HG03159 (cell line): ENCODE data around the gene MFRP.

Source experiments
- ATAC-seq: cut with Tn5 transposase; IDR thresholded peaks from one replicate; pipeline ENCODE4 v1.9.1; 2021; ENCODE audit warnings: mild to moderate bottlenecking, moderate library complexity; ENCODE audit not compliant: unreplicated experiment

Gene MFRP

DNA sequence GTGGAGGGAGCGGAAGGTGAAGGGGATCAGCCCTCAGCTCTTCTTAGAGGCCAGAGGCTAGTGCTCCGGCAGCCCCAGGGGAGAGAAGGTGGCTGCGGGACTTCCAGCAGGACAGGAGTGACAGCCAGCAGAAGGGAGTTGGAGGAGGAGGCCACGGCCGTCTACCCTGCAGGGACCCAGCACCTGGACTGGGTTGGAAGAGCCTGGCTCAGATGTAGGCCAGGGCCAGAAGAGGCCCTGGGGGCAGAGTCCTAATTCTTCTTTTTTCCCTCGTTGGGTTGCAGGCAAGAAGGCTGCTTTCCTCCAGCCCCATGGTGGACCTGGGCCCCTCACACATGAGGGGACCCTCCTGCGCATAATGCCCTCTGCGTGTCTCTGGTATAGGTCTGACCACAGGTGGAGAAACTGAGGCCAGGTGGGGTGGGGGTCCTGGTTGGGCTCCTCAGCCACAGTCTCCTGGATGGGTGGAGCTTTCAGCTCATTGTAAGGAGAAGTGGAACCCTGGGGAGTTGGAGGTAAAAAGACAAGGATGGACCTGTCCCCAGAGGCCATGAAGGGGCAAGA lies 27.3 kb downstream of the MFRP start:
- ATAC-seq: no peak

GRCh38 chr11:119318240-119319135 lies 28.0 kb downstream of the MFRP start:
- ATAC-seq: no peak

- ATAC-seq: no peak
These were observed 28.8 kb downstream of the MFRP start for GRCh38 chr11:119317592-119318239.

- ATAC-seq: no peak
These were observed 29.5 kb downstream of the MFRP start, which contains the start of gene MCAM for GRCh38 chr11:119316729-119317591. Gene MCAM, minus strand, starts transcription at chr11:119317130. Its CDS starts 29 bp downstream, at chr11:119317101.

DNA sequence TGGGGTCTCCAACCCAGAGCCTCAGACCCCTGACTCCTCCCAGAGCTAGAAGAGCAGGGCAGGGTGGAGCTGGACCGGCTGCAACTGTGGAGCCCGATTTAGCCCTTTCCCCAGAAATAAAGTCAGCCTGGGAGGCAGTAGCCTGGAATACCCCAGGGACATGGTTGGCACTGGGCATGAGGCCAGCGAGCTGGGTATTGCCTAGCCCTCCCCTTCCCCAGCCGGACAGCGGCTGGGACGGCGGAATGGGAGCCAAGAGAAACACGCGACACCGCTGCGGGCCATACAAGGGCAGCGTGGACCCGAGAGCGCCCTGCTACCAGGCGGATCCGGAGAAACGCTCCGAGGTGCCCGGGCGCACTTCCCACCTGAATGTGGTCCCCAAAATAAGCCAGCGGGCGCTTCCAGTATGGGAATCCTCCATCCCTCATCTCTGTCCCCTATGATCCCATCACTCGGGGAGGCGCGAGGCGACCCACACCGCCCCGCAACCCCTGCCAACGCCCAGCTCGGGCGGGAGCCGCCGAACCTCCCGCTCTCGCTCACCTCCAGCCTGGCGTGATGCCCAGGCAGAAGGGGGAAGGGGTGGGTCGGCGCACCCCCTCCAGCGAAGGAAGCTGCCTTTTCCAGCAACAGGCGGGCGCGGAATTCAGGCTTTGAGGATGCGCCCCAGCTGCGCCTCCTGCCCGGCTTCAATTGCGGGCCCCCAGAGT lies 30.3 kb downstream of the MFRP start:
- ATAC-seq: no peak

- no peak for ATAC-seq
These were observed 31.1 kb downstream of the MFRP start for GRCh38 chr11:119315131-119316015.

DNA sequence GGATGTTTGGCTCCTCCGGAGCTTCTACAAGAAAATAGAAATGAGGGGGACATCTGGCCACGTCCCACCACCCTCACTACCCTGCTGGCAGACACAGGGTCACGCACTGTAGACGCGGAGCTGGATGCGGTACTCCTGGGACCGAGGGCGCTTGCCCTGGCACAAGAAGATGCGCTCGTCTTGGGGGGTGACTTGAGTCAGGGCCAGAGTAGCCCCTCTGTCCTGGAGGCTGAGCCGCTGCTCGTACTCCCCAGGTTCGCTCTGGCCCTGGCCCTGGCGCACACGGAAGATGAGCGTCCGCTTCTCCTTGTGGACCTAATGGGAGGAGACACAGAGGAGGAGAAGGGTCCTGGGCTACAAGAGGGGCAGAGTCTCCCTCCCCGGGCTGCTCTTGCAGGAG lies 31.8 kb downstream of the MFRP start:
- ATAC-seq: no peak

DNA sequence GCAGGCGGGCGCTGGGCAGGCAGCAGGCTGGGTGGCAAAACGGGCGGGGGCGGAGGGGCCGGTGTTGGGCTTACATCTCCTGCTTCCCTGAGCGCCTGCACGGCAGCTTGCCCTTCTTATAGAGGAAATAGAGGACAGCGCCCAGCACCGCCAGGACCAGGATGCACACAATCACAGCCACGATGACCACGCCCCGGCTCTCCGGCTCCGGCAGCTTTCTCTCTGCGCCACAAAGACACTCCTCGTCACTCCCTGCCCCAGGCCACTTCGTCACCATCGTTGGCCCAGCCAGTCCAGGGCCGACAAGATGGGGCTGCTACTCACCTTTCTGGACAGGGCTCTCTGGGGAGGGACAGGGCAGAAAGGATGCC lies 35.8 kb downstream of the MFRP start:
- no peak for ATAC-seq

DNA sequence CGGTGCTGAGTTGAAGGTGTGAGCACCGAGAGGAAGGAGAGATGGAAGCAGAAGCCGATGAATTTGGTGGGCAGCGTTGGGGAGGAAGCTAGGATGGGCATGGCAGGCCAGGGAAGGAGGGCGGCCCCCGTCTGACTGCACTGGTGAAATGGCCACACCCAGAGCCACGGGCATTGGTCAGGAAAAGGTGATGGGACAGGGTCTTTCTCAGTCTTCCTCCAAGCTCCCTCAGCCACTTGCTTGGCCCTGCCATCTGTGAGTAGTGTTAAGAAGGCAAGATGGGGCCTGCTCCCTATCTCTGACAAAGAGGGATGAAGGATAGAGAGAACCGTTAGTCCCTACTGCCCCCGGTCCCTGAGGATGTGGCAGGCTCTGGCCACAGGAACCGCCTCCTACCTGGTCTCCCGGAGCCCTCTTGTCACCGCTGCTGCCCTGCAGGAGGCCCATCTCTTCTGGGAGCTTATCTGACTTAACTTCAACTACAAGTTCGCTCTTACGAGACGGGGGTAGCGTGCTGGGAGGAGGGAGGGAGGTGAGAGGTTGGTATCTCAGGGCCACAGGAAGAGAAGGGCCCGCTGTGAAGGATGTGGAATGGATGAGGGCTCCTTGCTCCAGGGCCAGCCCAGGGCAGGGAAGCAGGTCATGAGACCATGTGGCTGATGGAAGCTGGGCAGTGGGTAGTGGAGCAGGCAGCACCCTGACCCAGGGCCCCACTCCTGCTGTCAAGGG lies 36.4 kb downstream of the MFRP start:
- ATAC-seq: no peak

- ATAC-seq: no peak
These were observed 37.1 kb downstream of the MFRP start for GRCh38 chr11:119309411-119309810.

DNA sequence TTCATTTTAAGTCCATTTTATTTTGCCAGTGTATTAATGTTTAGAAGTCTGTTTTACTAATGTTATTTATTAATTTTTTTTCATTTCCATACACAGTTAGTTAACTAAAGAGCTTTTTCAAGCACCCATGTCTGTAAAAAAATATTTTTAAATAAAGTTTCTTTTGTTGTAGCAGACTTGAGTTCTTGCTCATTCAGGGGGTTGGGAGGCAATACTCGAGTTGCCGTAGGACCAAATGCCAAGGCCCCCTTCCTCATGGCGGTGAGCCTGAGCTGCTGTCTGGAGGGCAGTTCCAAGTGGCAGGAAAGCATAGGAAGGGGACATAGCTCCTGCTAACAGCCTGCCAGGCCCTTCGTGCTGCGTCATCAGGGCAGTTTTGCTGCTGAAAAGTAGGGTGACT lies 38.5 kb downstream of the MFRP start:
- no peak for ATAC-seq

DNA sequence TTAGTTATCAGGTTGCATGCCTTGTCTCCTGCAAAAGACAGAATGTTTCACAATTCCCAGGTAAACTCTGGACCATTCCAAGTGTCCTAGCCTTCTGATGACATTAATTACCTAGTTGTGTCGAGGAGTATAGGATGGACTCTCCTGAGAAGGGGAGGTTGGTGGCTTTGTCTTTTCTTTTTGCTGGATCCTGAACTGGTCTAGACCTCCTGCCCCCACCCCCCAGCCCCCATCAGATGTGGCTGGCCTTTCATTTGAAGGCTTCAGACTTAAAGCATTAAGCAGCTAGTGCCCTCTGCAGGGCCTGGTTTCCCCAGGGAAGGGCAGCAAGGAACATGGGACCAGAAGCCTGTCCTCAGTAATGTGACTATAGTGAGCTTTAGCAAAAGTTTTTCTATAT lies 39.3 kb downstream of the MFRP start:
- no peak for ATAC-seq

DNA sequence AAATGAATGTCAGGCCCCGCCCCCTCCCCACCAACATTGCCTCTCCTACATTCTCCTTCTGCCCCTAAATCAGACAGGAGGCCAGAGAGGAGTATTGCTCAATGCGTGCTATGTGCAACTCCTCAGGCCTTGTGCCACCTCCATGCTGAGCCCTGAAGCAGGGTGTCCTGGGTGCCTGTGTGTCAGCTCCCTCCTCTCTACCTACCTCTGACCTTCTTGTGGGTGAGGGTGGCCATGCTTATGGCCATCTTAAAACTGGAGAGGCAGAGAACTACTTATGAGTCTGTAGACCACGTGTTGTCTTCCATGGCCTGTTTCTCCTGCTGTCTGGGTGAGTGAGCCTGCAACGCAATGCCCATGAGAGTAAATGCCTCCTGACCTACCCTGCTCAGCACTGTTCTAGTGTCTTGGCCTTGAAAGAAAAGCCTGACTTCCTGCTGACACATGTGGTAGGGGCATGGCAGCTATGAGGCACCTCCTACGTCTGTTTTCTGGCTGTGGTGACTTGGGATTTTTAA lies 40.1 kb downstream of the MFRP start:
- no peak for ATAC-seq

- ATAC-seq: no peak
These were observed 40.7 kb downstream of the MFRP start for GRCh38 chr11:119305556-119306372.

- ATAC-seq: no peak
These were observed 43.2 kb downstream of the MFRP start for GRCh38 chr11:119303227-119303718.

DNA sequence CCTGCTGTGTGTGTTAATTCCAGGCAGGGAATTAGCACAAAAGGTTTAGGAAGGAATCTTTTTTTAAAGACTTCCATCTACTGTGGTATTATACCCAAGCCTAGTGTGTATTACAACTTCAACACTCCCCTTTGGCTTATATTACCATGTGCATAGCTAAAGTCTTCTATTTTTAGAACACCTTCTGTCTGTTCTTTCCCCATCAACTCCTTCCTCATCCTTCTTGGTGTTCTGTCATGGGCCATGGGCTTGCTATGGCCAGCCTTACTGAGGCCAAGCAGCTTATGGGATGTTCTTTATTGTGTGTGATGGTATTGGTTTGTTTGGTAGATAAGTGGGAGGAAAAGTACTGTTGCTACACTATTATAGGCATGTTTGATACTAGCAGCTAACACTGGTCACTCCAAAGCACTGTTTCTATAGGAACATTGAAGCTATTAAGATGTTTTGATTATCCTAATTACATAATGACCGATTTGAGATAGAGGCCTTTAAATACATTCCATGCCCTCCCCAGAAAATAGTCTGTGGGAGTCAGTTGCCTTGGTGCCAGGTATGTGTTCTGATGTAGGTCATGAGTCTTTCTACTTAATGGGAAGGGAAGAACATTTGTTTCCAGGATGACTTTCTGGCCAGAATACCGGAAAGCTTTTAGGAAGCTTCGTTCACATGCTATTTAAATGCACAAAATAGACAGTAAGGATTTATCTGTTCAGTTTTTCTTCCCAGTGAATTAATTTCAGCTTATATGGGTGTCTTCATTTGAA lies 46.1 kb downstream of the MFRP start:
- ATAC-seq: no peak

DNA sequence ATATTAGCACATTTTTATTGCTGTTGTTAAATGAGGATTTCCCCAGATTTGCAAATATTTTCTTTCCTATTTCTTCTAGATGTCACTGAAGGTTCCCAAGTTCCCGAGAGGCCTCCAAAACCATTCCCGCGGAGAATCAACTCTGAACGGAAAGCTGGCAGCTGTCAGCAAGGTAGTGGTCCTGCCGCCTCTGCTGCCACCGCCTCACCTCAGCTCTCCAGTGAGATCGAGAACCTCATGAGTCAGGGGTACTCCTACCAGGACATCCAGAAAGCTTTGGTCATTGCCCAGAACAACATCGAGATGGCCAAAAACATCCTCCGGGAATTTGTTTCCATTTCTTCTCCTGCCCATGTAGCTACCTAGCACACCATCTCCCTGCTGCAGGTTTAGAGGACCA lies 47.1 kb downstream of the MFRP start:
- ATAC-seq: no peak
